ENCODE data around the gene JUND. TPM values are rescaled to one million over a fixed set of nuclear protein-coding genes. Genes with fewer than 3 reads are reported as not detected.
A peak's percentile ranks its signal among the peaks of the same experiment; 100 is the strongest.

JUND gene
- polyA plus RNA-seq, 1 experiment: 48.6 TPM

- ChIA-PET CTCF (interaction anchor here (1.2 kb wide), 1 partner anchor 27 kb away, joined by 4 read pairs; no protein-coding TSS in a partner anchor), POLR2A (interaction anchor here (0.6 to 1.3 kb wide), 5 partner anchors 9 to 222 kb away, joined by 3 to 13 read pairs (median 4); partner anchors contain the start of genes JUND and LSM4)
- no peak for TF ChIP-seq CTCF (IDR thresholded peaks at IDR 0.05; ENCODE audit: low read depth, low read length)
- Histone ChIP-seq H3K4me3 (ENCODE audit: low read depth, low read length) (no peak overlapping the region), H3K9me3 (ENCODE audit: control insufficient read depth, insufficient read depth, low read length) (no peaks in the 10 kb centered on the region), H3K27ac (ENCODE audit: low read depth, low read length) (peak overlapping the region; percentile 47), H3K27me3 (ENCODE audit: control insufficient read depth, insufficient read depth, low read length) (no peaks in the 10 kb centered on the region)
- no peak for DNase-seq (ENCODE audit: low read depth, low spot score)
Measured at GRCh38 chr19:18300930-18301717, 19.7 kb upstream of the JUND start.

- POLR2A ChIA-PET: interaction anchor here (0.6 kb wide), 1 partner anchor 717 kb away, joined by 3 read pairs; no protein-coding TSS in a partner anchor
- H3K4me3 ChIP-seq (ENCODE audit: low read depth, low read length): no peak overlapping the region
- no peaks in the 10 kb centered on the region for H3K27me3 ChIP-seq (ENCODE audit: control insufficient read depth, insufficient read depth, low read length)
- DNase-seq (ENCODE audit: low read depth, low spot score): no peak
- no peaks in the 10 kb centered on the region for H3K9me3 ChIP-seq (ENCODE audit: control insufficient read depth, insufficient read depth, low read length)
- H3K27ac ChIP-seq (ENCODE audit: low read depth, low read length): no peak overlapping the region
- CTCF ChIA-PET: interaction anchor here (1.3 kb wide), 1 partner anchor 29 kb away, joined by 4 read pairs; no protein-coding TSS in a partner anchor
- no peak for TF ChIP-seq CTCF (IDR thresholded peaks at IDR 0.05; ENCODE audit: low read depth, low read length)
Measured at GRCh38 chr19:18299654-18300053, 18.2 kb upstream of the JUND start.

GRCh38 chr19:18298601-18299000, 17.2 kb upstream of the JUND start:
- CTCF ChIA-PET: no interaction called here

GRCh38 chr19:18297308-18297707, 15.9 kb upstream of the JUND start:
- no peaks in the 10 kb centered on the region for H3K27me3 ChIP-seq (ENCODE audit: control insufficient read depth, insufficient read depth, low read length)
- H3K27ac ChIP-seq (ENCODE audit: low read depth, low read length): no peak overlapping the region
- ChIA-PET POLR2A (interaction anchor here (2.5 kb wide), 1 partner anchor 16 kb away, joined by 16 read pairs; the partner anchor contains the start of gene JUND), CTCF (interaction anchor here (1.8 to 2.0 kb wide), 2 partner anchors 18 to 31 kb away, joined by 7 to 10 read pairs; no protein-coding TSS in a partner anchor)
- TF ChIP-seq CTCF (IDR thresholded peaks at IDR 0.05; ENCODE audit: low read depth, low read length): no peak
- no peak overlapping the region for H3K4me3 ChIP-seq (ENCODE audit: low read depth, low read length)
- H3K9me3 ChIP-seq (ENCODE audit: control insufficient read depth, insufficient read depth, low read length): no peaks in the 10 kb centered on the region
- no peak for DNase-seq (ENCODE audit: low read depth, low spot score)

More at GRCh38 chr19:18298601-18299000, 17.2 kb upstream of the JUND start:
- POLR2A ChIA-PET: interaction anchor here (1.1 kb wide), 1 partner anchor 30 kb away, joined by 4 read pairs; no protein-coding TSS in a partner anchor
- H3K27ac ChIP-seq (ENCODE audit: low read depth, low read length): no peak overlapping the region
- no peak for TF ChIP-seq CTCF (IDR thresholded peaks at IDR 0.05; ENCODE audit: low read depth, low read length)
- H3K4me3 ChIP-seq (ENCODE audit: low read depth, low read length): no peak overlapping the region
- DNase-seq (ENCODE audit: low read depth, low spot score): no peak
- H3K9me3 ChIP-seq (ENCODE audit: control insufficient read depth, insufficient read depth, low read length): no peaks in the 10 kb centered on the region
- H3K27me3 ChIP-seq (ENCODE audit: control insufficient read depth, insufficient read depth, low read length): no peaks in the 10 kb centered on the region

- TF ChIP-seq CTCF (IDR thresholded peaks at IDR 0.05; ENCODE audit: low read depth, low read length): no peak
- ChIA-PET POLR2A (no interaction called here), CTCF (interaction anchor here (4.0 kb wide), 1 partner anchor 16 kb away, joined by 32 read pairs; no protein-coding TSS in a partner anchor)
- Histone ChIP-seq H3K9me3 (ENCODE audit: control insufficient read depth, insufficient read depth, low read length) (no peaks in the 10 kb centered on the region), H3K4me3 (ENCODE audit: low read depth, low read length) (no peak overlapping the region), H3K27ac (ENCODE audit: low read depth, low read length) (no peak overlapping the region), H3K27me3 (ENCODE audit: control insufficient read depth, insufficient read depth, low read length) (no peaks in the 10 kb centered on the region)
- DNase-seq (ENCODE audit: low read depth, low spot score): no peak
Measured at GRCh38 chr19:18295034-18295451, 13.6 kb upstream of the JUND start.

Measured in AG04450 (cell line).